ENCODE measurements around the gene OR2A7.
"Not testable (repeated sequence)": the region's sequence is repeated elsewhere in the genome, so short reads cannot be mapped to it uniquely, and the experiment has no call there.

OR2A7 gene

GRCh38 chr7:144287171-144287784, 22.7 kb upstream of the OR2A7 start:
- H3K27ac ChIP-seq (ENCODE audit: extremely low read depth, low read depth, low read length); CTCF ChIA-PET; H3K36me3 ChIP-seq (ENCODE audit: control insufficient read depth in 2 of 2, insufficient read depth in 1 of 2, low read length in 2 of 2); H3K9me3 ChIP-seq (ENCODE audit: control insufficient read depth, insufficient read depth, low read depth, low read length); POLR2A ChIA-PET; H3K4me1 ChIP-seq (ENCODE audit: control insufficient read depth, insufficient read depth, low read length); H3K4me3 ChIP-seq (ENCODE audit: low read depth, low read length): not testable (repeated sequence)

- CTCF ChIA-PET; H3K4me3 ChIP-seq (ENCODE audit: low read depth, low read length); H3K27ac ChIP-seq (ENCODE audit: extremely low read depth, low read depth, low read length); H3K4me1 ChIP-seq (ENCODE audit: control insufficient read depth, insufficient read depth, low read length); H3K9me3 ChIP-seq (ENCODE audit: control insufficient read depth, insufficient read depth, low read depth, low read length); H3K36me3 ChIP-seq (ENCODE audit: control insufficient read depth in 2 of 2, insufficient read depth in 1 of 2, low read length in 2 of 2); POLR2A ChIA-PET: not testable (repeated sequence)
Measured at GRCh38 chr7:144283716-144284115, 19.1 kb upstream of the OR2A7 start.

GRCh38 chr7:144282490-144282889, 17.9 kb upstream of the OR2A7 start:
- H3K9me3 ChIP-seq (ENCODE audit: control insufficient read depth, insufficient read depth, low read depth, low read length); CTCF ChIA-PET; H3K27ac ChIP-seq (ENCODE audit: extremely low read depth, low read depth, low read length); H3K4me3 ChIP-seq (ENCODE audit: low read depth, low read length); H3K36me3 ChIP-seq (ENCODE audit: control insufficient read depth in 2 of 2, insufficient read depth in 1 of 2, low read length in 2 of 2); H3K4me1 ChIP-seq (ENCODE audit: control insufficient read depth, insufficient read depth, low read length); POLR2A ChIA-PET: not testable (repeated sequence)

GRCh38 chr7:144281981-144282380, 17.4 kb upstream of the OR2A7 start:
- CTCF ChIA-PET; POLR2A ChIA-PET; H3K36me3 ChIP-seq (ENCODE audit: control insufficient read depth in 2 of 2, insufficient read depth in 1 of 2, low read length in 2 of 2); H3K4me3 ChIP-seq (ENCODE audit: low read depth, low read length); H3K4me1 ChIP-seq (ENCODE audit: control insufficient read depth, insufficient read depth, low read length); H3K9me3 ChIP-seq (ENCODE audit: control insufficient read depth, insufficient read depth, low read depth, low read length); H3K27ac ChIP-seq (ENCODE audit: extremely low read depth, low read depth, low read length): not testable (repeated sequence)

- CTCF ChIA-PET; H3K4me1 ChIP-seq (ENCODE audit: control insufficient read depth, insufficient read depth, low read length); H3K27ac ChIP-seq (ENCODE audit: extremely low read depth, low read depth, low read length); H3K4me3 ChIP-seq (ENCODE audit: low read depth, low read length); POLR2A ChIA-PET; H3K9me3 ChIP-seq (ENCODE audit: control insufficient read depth, insufficient read depth, low read depth, low read length); H3K36me3 ChIP-seq (ENCODE audit: control insufficient read depth in 2 of 2, insufficient read depth in 1 of 2, low read length in 2 of 2): not testable (repeated sequence)
Measured at GRCh38 chr7:144280010-144280409, 15.4 kb upstream of the OR2A7 start.

- POLR2A ChIA-PET; H3K4me1 ChIP-seq (ENCODE audit: control insufficient read depth, insufficient read depth, low read length); H3K4me3 ChIP-seq (ENCODE audit: low read depth, low read length); H3K36me3 ChIP-seq (ENCODE audit: control insufficient read depth in 2 of 2, insufficient read depth in 1 of 2, low read length in 2 of 2); CTCF ChIA-PET; H3K9me3 ChIP-seq (ENCODE audit: control insufficient read depth, insufficient read depth, low read depth, low read length); H3K27ac ChIP-seq (ENCODE audit: extremely low read depth, low read depth, low read length): not testable (repeated sequence)
Measured at GRCh38 chr7:144275281-144275680, 10.7 kb upstream of the OR2A7 start.

- H3K27ac ChIP-seq (ENCODE audit: extremely low read depth, low read depth, low read length); POLR2A ChIA-PET; H3K4me1 ChIP-seq (ENCODE audit: control insufficient read depth, insufficient read depth, low read length); CTCF ChIA-PET; H3K36me3 ChIP-seq (ENCODE audit: control insufficient read depth in 2 of 2, insufficient read depth in 1 of 2, low read length in 2 of 2); H3K4me3 ChIP-seq (ENCODE audit: low read depth, low read length); H3K9me3 ChIP-seq (ENCODE audit: control insufficient read depth, insufficient read depth, low read depth, low read length): not testable (repeated sequence)
Measured at GRCh38 chr7:144269188-144269587, 4.6 kb upstream of the OR2A7 start, which contains the start of gene CTAGE8. TSS of gene CTAGE8 (minus strand) at chr7:144269288. CDS start at chr7:144269250, 38 bp downstream.

GRCh38 chr7:144262128-144262527, 2.5 kb downstream of the OR2A7 start:
- H3K4me1 ChIP-seq (ENCODE audit: control insufficient read depth, insufficient read depth, low read length); POLR2A ChIA-PET; H3K4me3 ChIP-seq (ENCODE audit: low read depth, low read length); H3K9me3 ChIP-seq (ENCODE audit: control insufficient read depth, insufficient read depth, low read depth, low read length); CTCF ChIA-PET; H3K36me3 ChIP-seq (ENCODE audit: control insufficient read depth in 2 of 2, insufficient read depth in 1 of 2, low read length in 2 of 2); H3K27ac ChIP-seq (ENCODE audit: extremely low read depth, low read depth, low read length): not testable (repeated sequence)

GRCh38 chr7:144259067-144259466, 5.5 kb downstream of the OR2A7 start:
- H3K4me3 ChIP-seq (ENCODE audit: low read depth, low read length); CTCF ChIA-PET; H3K27ac ChIP-seq (ENCODE audit: extremely low read depth, low read depth, low read length); POLR2A ChIA-PET; H3K9me3 ChIP-seq (ENCODE audit: control insufficient read depth, insufficient read depth, low read depth, low read length); H3K36me3 ChIP-seq (ENCODE audit: control insufficient read depth in 2 of 2, insufficient read depth in 1 of 2, low read length in 2 of 2); H3K4me1 ChIP-seq (ENCODE audit: control insufficient read depth, insufficient read depth, low read length): not testable (repeated sequence)
